CD4-positive, alpha-beta T cell treated with Interleukin-4 for 4 hours (primary cell): ENCODE measurements around the gene RBP2.
A peak's percentile ranks its signal among the peaks of the same experiment; 100 is the strongest.
"Not testable (repeated sequence)": the region's sequence is repeated elsewhere in the genome, so short reads cannot be mapped to it uniquely, and the experiment has no call there.

Experiments
- DNase-seq: peaks from one replicate; pipeline ENCODE4 v3.0.0-alpha.2; 2020

RBP2 gene

GRCh38 chr3:139440639-139441556 is 35.4 kb downstream of the RBP2 start:
- no peak for DNase-seq

GRCh38 chr3:139439278-139439677 is 37.0 kb downstream of the RBP2 start:
- no peak for DNase-seq

- DNase-seq: no peak
These were observed 41.5 kb downstream of the RBP2 start for GRCh38 chr3:139434764-139435307.

GRCh38 chr3:139434228-139434627 is 42.1 kb downstream of the RBP2 start:
- DNase-seq: no peak

GRCh38 chr3:139433089-139433488 is 43.2 kb downstream of the RBP2 start:
- DNase-seq: no peak

GRCh38 chr3:139430493-139430892 is 45.8 kb downstream of the RBP2 start:
- DNase-seq: no peak

GRCh38 chr3:139427283-139428060 is 48.8 kb downstream of the RBP2 start:
- DNase-seq: peak; percentile 56

- DNase-seq: no peak
These were observed 50.4 kb downstream of the RBP2 start for GRCh38 chr3:139425745-139426400.

- no peak for DNase-seq
These were observed 53.1 kb downstream of the RBP2 start for GRCh38 chr3:139423232-139423631.

- DNase-seq: no peak
These were observed 54.9 kb downstream of the RBP2 start for GRCh38 chr3:139421460-139421859.

GRCh38 chr3:139421040-139421439 is 55.3 kb downstream of the RBP2 start:
- no peak for DNase-seq

- DNase-seq: no peak
These were observed 58.2 kb downstream of the RBP2 start for GRCh38 chr3:139418144-139418543.

- DNase-seq: no peak
These were observed 60.0 kb downstream of the RBP2 start for GRCh38 chr3:139416275-139416674.

- DNase-seq: no peak
These were observed 61.6 kb downstream of the RBP2 start for GRCh38 chr3:139414608-139415224.

GRCh38 chr3:139412891-139413290 is 63.4 kb downstream of the RBP2 start:
- DNase-seq: not testable (repeated sequence)
